ENCODE measurements around the gene GSDME.
"Not testable (repeated sequence)": the region's sequence is repeated elsewhere in the genome, so short reads cannot be mapped to it uniquely, and the experiment has no call there.

The GSDME gene

GRCh38 chr7:24757353-24758275, at the start of gene GSDME:
GSDME (minus strand) TSS chr7:24757464; CDS start chr7:24749774, 7,690 bp downstream.
- DNase-seq, result peak in 1 of 2 experiments; percentile 26

GRCh38 chr7:24802300-24802699, 45.0 kb upstream of the GSDME start:
- no peak for DNase-seq

- DNase-seq, result no peak
These were observed 44.6 kb upstream of the GSDME start for GRCh38 chr7:24801883-24802282.

GRCh38 chr7:24800667-24801066, 43.4 kb upstream of the GSDME start:
- no peak for DNase-seq

- no peak for DNase-seq
These were observed 42.8 kb upstream of the GSDME start for GRCh38 chr7:24800073-24800472.

GRCh38 chr7:24799506-24799905, 42.2 kb upstream of the GSDME start:
- DNase-seq, result no peak

GRCh38 chr7:24798261-24798660, 41.0 kb upstream of the GSDME start:
- no peak for DNase-seq

- no peak for DNase-seq
These were observed 40.0 kb upstream of the GSDME start for GRCh38 chr7:24797270-24797669.

GRCh38 chr7:24795407-24795767, 38.1 kb upstream of the GSDME start:
- DNase-seq, result no peak

GRCh38 chr7:24794751-24795406, 37.6 kb upstream of the GSDME start:
- not testable (repeated sequence) for DNase-seq

- DNase-seq, result peak; percentile 30 to 41
These were observed 36.9 kb upstream of the GSDME start for GRCh38 chr7:24793982-24794648.

GRCh38 chr7:24788961-24789576, 31.8 kb upstream of the GSDME start:
- no peak for DNase-seq

GRCh38 chr7:24788075-24788474, 30.8 kb upstream of the GSDME start:
- no peak for DNase-seq

GRCh38 chr7:24786941-24787340, 29.7 kb upstream of the GSDME start:
- DNase-seq, result peak; percentile 91 to 93

- no peak for DNase-seq
These were observed 29.0 kb upstream of the GSDME start for GRCh38 chr7:24786306-24786705.

GRCh38 chr7:24784277-24784676, 27.0 kb upstream of the GSDME start:
- DNase-seq, result no peak

GRCh38 chr7:24783698-24784097, 26.4 kb upstream of the GSDME start:
- no peak for DNase-seq

- DNase-seq, result peak; percentile 71 to 79
These were observed 23.8 kb upstream of the GSDME start for GRCh38 chr7:24781106-24781505.

- DNase-seq, result no peak
These were observed 22.0 kb upstream of the GSDME start for GRCh38 chr7:24779283-24779655.

- peak; percentile 93 to 97 for DNase-seq
These were observed 21.4 kb upstream of the GSDME start for GRCh38 chr7:24778543-24779282.

GRCh38 chr7:24777806-24778205, 20.5 kb upstream of the GSDME start:
- DNase-seq, result no peak

GRCh38 chr7:24773646-24774045, 16.4 kb upstream of the GSDME start:
- DNase-seq, result no peak

- no peak for DNase-seq
These were observed 12.6 kb upstream of the GSDME start for GRCh38 chr7:24769851-24770250.
